B cell (primary cell): ENCODE data around the gene RPL6. TPM values are rescaled to one million over a fixed set of nuclear protein-coding genes. Genes with fewer than 3 reads are reported as not detected.

ENCODE experiments used
- ATAC-seq: fragments of 200-7000 bp; cut with Tn5 transposase; one replicate; pipeline ENCODE4 v1.10.0; 2021; ENCODE audit warnings: low read depth, mild to moderate bottlenecking, moderate number of reproducible peaks, moderate library complexity
- CTCF ChIA-PET: fragments of 350-600 bp; sonication (Branson Sonifier 250); formaldehyde crosslinking; loops from one replicate; lab custom pipeline; 2021; ENCODE audit warnings: antibody characterized with exemption, inconsistent platforms; lab: Charles Lee
- POLR2A ChIA-PET: fragments of 350-600 bp; sonication (Branson Sonifier 250); formaldehyde crosslinking; loops from one replicate; lab custom pipeline; 2021; ENCODE audit warnings: antibody characterized with exemption; lab: Charles Lee
- DNase-seq: peaks from one replicate; pipeline ENCODE4 v3.0.0; 2013
- H2AFZ ChIP-seq: 2 replicates; pipeline ENCODE4 v1.6.1; 2012; ENCODE audit warnings: mild to moderate bottlenecking, low read depth, low read length; ENCODE audit not compliant: insufficient read depth, poor library complexity, severe bottlenecking
- H3K27ac ChIP-seq, 2 donors: 1 replicate in 1 of 2; 2 replicates in 1 of 2; pipeline ENCODE4 v1.5.1; 2012 to 2013; ENCODE audit warnings: low read length in 2 of 2, mild to moderate bottlenecking in 2 of 2, moderate library complexity in 1 of 2
- H3K27me3 ChIP-seq, 4 experiments: fragments of 200-600 bp in 1 of 4; sonication (generic) in 1 of 4; replicated peaks in 1 of 4; 1 replicate in 2 of 4; 2 replicates in 2 of 4; pipeline versions ENCODE4 v1.6.1 to v1.7.0; 2013 to 2016; ENCODE audit warnings: low read length in 3 of 4, mild to moderate bottlenecking in 2 of 4, mixed read lengths in 1 of 4, moderate library complexity in 1 of 4; ENCODE audit not compliant: insufficient read depth in 4 of 4, control insufficient read depth in 3 of 4; ENCODE audit errors: control extremely low read depth in 1 of 4
- H3K36me3 ChIP-seq, 2 experiments: replicated peaks in 1 of 2; 1 replicate in 1 of 2; 2 replicates in 1 of 2; pipeline versions ENCODE4 v1.6.1 to v1.7.1; 2013; ENCODE audit warnings: low read length in 1 of 2; ENCODE audit not compliant: insufficient read depth in 2 of 2, control insufficient read depth in 1 of 2; ENCODE audit errors: control extremely low read depth in 1 of 2, extremely low read depth in 1 of 2
- H3K4me1 ChIP-seq, 2 donors: fragments of 200-600 bp in 1 of 2; sonication (generic) in 1 of 2; 1 replicate in 1 of 2; 2 replicates in 1 of 2; pipeline versions ENCODE4 v1.5.1 to v1.6.1; 2013 to 2017; ENCODE audit warnings: low read length in 2 of 2; ENCODE audit not compliant: control insufficient read depth in 2 of 2, insufficient read depth in 2 of 2
- H3K4me2 ChIP-seq: replicated peaks from 2 replicates; pipeline ENCODE3; 2012; ENCODE audit warnings: mild to moderate bottlenecking, low read depth, low read length; ENCODE audit not compliant: poor library complexity, severe bottlenecking
- H3K4me3 ChIP-seq, 5 experiments: fragments of 200-600 bp in 1 of 5; sonication (generic) in 1 of 5; 1 replicate in 3 of 5; 2 replicates in 2 of 5; pipeline versions ENCODE4 v1.5.1 to v1.7.0; 2011 to 2016; ENCODE audit warnings: low read length in 4 of 5, mild to moderate bottlenecking in 4 of 5, low read depth in 2 of 5, control low read depth in 1 of 5, moderate library complexity in 1 of 5; ENCODE audit not compliant: insufficient read depth in 1 of 5; ENCODE audit errors: control extremely low read depth in 1 of 5, extremely low read depth in 1 of 5
- H3K79me2 ChIP-seq: fragments of 200-600 bp; sonication (generic); one replicate; pipeline ENCODE4 v1.6.0; 2016; ENCODE audit warnings: low read length; ENCODE audit not compliant: control insufficient read depth, insufficient read depth
- H3K9ac ChIP-seq: fragments of 200-600 bp; sonication (generic); 2 replicates; pipeline ENCODE4 v1.6.1; 2017; ENCODE audit warnings: mild to moderate bottlenecking, low read length, moderate library complexity
- H3K9me3 ChIP-seq, 3 donors: one replicate each; pipeline versions ENCODE4 v1.6.1 to v1.7.1; 2013; ENCODE audit warnings: low read length in 2 of 3; ENCODE audit not compliant: control insufficient read depth in 2 of 3, insufficient read depth in 1 of 3; ENCODE audit errors: control extremely low read depth in 1 of 3
- H4K20me1 ChIP-seq: 2 replicates; pipeline ENCODE4 v1.6.0; 2012; ENCODE audit warnings: mild to moderate bottlenecking, low read length; ENCODE audit not compliant: insufficient read depth, control insufficient read depth, poor library complexity, severe bottlenecking
- H3K27ac Mint-ChIP-seq: one replicate; pipeline ENCODE4 v1.8.0; 2021; ENCODE audit warnings: mixed read lengths
- H3K27me3 Mint-ChIP-seq: one replicate; pipeline ENCODE4 v1.8.0; 2021; ENCODE audit warnings: mixed read lengths
- H3K4me1 Mint-ChIP-seq: one replicate; pipeline ENCODE4 v1.8.0; 2021; ENCODE audit warnings: mixed read lengths
- H3K4me3 Mint-ChIP-seq: one replicate; pipeline ENCODE4 v1.8.0; 2021; ENCODE audit warnings: mixed read lengths
- H3K9me3 Mint-ChIP-seq: one replicate; pipeline ENCODE4 v1.8.0; 2022; ENCODE audit warnings: mixed read lengths; ENCODE audit not compliant: insufficient read depth
- EZH2 ChIP-seq: IDR thresholded peaks from 2 replicates; pipeline ENCODE4 v1.6.1; 2012; ENCODE audit warnings: borderline replicate concordance, low read depth, mild to moderate bottlenecking, moderate library complexity, low read length; ENCODE audit not compliant: insufficient read depth, poor library complexity, severe bottlenecking
- WGBS: methylation state at CpG from one replicate; pipeline ENCODE4 v1.1.5; 2013; ENCODE audit warnings: missing lambda C conversion rate; ENCODE audit not compliant: insufficient coverage; 5-methylcytosine and 5-hydroxymethylcytosine counted together
- intact Hi-C: fragments of 100-400 bp; cut with micrococcal nuclease; formaldehyde crosslinking; loops from one replicate; pipeline ENCODE4 v1.10.0; 2022
- polyA plus RNA-seq: library from polyadenylated mRNA; depleted of rRNA; stranded (reverse); fragments of >200 nt; gene quantifications from 2 replicates; pipeline ENCODE4 v1.2.3, GENCODE V29; 2012
- total RNA-seq, 2 donors: library from RNA; stranded (reverse); fragments of 120-200 nt in 1 of 2; gene quantifications; 1 replicate in 1 of 2; 2 replicates in 1 of 2; pipeline versions ENCODE4 v1.2.3 to v1.2.4, GENCODE V29; 2013 to 2022
- TF ChIP-seq, protein P1 (sequence below): fragments of 200-600 bp; IDR thresholded peaks from one replicate; pipeline ENCODE4 v1.8.0; 2022; ENCODE audit warnings: antibody characterized with exemption, mild to moderate bottlenecking

The RPL6 gene
- total and polyA plus RNA-seq, 2 donors (not counting 1 experiment from before 2014, with no cell fraction given) = 1,336 to 1,621 TPM

DNA sequence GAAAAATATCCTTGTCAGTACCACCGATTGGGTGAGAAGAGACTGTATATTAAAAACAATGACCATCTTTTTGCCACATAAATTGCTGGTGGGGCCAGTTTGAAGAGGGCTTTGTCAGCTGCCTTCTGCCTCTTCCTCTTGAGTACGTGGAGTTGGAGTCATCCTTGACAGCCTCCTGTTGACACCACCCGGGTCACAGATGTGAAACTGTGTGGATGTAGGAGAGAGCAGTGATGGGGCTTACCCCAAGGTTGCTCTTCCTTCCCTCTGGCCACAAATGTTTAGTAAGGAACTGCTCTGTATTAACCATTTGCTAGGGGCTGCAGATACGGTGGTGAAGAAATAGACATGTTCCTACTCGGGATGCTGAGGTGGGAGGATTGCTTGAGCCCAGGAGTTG, 21.5 kb upstream of the RPL6 start:
- TF ChIP-seq, protein P1, sequence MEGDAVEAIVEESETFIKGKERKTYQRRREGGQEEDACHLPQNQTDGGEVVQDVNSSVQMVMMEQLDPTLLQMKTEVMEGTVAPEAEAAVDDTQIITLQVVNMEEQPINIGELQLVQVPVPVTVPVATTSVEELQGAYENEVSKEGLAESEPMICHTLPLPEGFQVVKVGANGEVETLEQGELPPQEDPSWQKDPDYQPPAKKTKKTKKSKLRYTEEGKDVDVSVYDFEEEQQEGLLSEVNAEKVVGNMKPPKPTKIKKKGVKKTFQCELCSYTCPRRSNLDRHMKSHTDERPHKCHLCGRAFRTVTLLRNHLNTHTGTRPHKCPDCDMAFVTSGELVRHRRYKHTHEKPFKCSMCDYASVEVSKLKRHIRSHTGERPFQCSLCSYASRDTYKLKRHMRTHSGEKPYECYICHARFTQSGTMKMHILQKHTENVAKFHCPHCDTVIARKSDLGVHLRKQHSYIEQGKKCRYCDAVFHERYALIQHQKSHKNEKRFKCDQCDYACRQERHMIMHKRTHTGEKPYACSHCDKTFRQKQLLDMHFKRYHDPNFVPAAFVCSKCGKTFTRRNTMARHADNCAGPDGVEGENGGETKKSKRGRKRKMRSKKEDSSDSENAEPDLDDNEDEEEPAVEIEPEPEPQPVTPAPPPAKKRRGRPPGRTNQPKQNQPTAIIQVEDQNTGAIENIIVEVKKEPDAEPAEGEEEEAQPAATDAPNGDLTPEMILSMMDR = no peak
- TF ChIP-seq EZH2 = no peak
- Histone ChIP-seq H3K27ac (no peak overlapping the region), H4K20me1 (peaks cover 31% of the 10 kb centered on the region), H2AFZ (no peak overlapping the region), H3K9me3 (no peaks in the 10 kb centered on the region), H3K4me3 (no peak overlapping the region), H3K9ac (no peak overlapping the region), H3K79me2 (peaks cover 87% of the 10 kb centered on the region), H3K36me3 (no peaks in the 10 kb centered on the region), H3K4me1 (no peaks in the 10 kb centered on the region), H3K27me3 (no peaks in the 10 kb centered on the region), H3K4me2 (no peak overlapping the region)
- Mint-ChIP-seq H3K4me3 (no peak overlapping the region), H3K27me3 (no peaks in the 10 kb centered on the region), H3K9me3 (no peaks in the 10 kb centered on the region), H3K27ac (no peak overlapping the region), H3K4me1 (peaks cover 9% of the 10 kb centered on the region)
- ChIA-PET POLR2A (no interaction called here), CTCF (no interaction called here)
- WGBS = 50% methylated on average over 2 of the region's 5 CpGs
- intact Hi-C loops = no loop called here
- no peak for DNase-seq
- ATAC-seq = no peak

DNA sequence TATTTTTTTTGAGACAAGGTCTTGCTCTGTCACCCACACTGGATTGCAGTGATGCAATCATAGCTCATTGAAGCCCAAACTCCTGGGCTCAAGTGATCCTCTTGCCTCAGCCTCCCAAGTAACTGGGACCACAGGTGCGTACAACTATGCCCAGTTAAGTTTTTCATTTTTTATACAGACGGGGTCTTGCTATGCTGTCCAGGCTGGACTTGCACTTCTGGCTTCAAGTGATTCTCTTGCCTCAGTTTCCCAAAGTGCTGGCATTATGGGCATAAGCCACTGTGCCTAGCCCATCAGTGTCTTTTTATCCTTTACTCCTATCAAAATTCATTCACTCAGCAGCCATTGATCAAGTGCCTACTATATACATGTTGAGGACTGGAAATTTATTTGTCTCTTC, 18.4 kb upstream of the RPL6 start:
- Histone ChIP-seq H2AFZ (no peak overlapping the region), H3K36me3 (peaks cover 0 to 2% of the 10 kb centered on the region in 2 experiments), H3K9me3 (no peaks in the 10 kb centered on the region), H3K4me3 (no peak overlapping the region), H3K4me2 (no peak overlapping the region), H3K4me1 (no peaks in the 10 kb centered on the region), H3K9ac (no peak overlapping the region), H4K20me1 (peaks cover 42% of the 10 kb centered on the region), H3K27ac (no peak overlapping the region), H3K27me3 (no peaks in the 10 kb centered on the region), H3K79me2 (peaks cover 94% of the 10 kb centered on the region)
- 100% methylated on average over 2 of the region's 2 CpGs for WGBS
- Mint-ChIP-seq H3K27ac (no peak overlapping the region), H3K27me3 (no peaks in the 10 kb centered on the region), H3K9me3 (no peaks in the 10 kb centered on the region), H3K4me3 (no peak overlapping the region), H3K4me1 (peaks cover 18% of the 10 kb centered on the region)
- intact Hi-C loops = no loop called here
- no peak for TF ChIP-seq EZH2
- TF ChIP-seq, protein P1 = no peak
- ChIA-PET CTCF (no interaction called here), POLR2A (no interaction called here)
- DNase-seq (no peak), ATAC-seq (no peak)
